HS-27A (cell line): Measurements from ENCODE around the gene HSD17B2.

ENCODE experiments used
- DNase-seq: peaks from one replicate; pipeline ENCODE4 v3.0.0-alpha.2; 2012; ENCODE audit warnings: low read depth, missing footprints

The HSD17B2 gene

GRCh38 chr16:82019535-82019934 is 15.5 kb upstream of the HSD17B2 start:
- no peak for DNase-seq

GRCh38 chr16:82020051-82020450 is 15.0 kb upstream of the HSD17B2 start:
- DNase-seq = no peak

GRCh38 chr16:82023206-82023605 is 11.8 kb upstream of the HSD17B2 start:
- no peak for DNase-seq

- no peak for DNase-seq
Observed at GRCh38 chr16:82024316-82024715, 10.7 kb upstream of the HSD17B2 start.

GRCh38 chr16:82024883-82025282 is 10.2 kb upstream of the HSD17B2 start:
- DNase-seq = no peak

- no peak for DNase-seq
Observed at GRCh38 chr16:82027629-82028064, 7.4 kb upstream of the HSD17B2 start.

GRCh38 chr16:82031116-82032084 is 3.7 kb upstream of the HSD17B2 start:
- DNase-seq = peak; percentile 60

- no peak for DNase-seq
Observed at GRCh38 chr16:82033006-82033405, 2.0 kb upstream of the HSD17B2 start.

- no peak for DNase-seq
Observed at GRCh38 chr16:82033683-82034300, 1.3 kb upstream of the HSD17B2 start.

- DNase-seq = no peak
Observed at GRCh38 chr16:82037251-82037650, 2.2 kb downstream of the HSD17B2 start.

- DNase-seq = no peak
Observed at GRCh38 chr16:82037666-82038065, 2.6 kb downstream of the HSD17B2 start.

GRCh38 chr16:82040296-82040695 is 5.2 kb downstream of the HSD17B2 start:
- DNase-seq = no peak

- no peak for DNase-seq
Observed at GRCh38 chr16:82041542-82041941, 6.5 kb downstream of the HSD17B2 start.

- no peak for DNase-seq
Observed at GRCh38 chr16:82042144-82042543, 7.1 kb downstream of the HSD17B2 start.

- no peak for DNase-seq
Observed at GRCh38 chr16:82042846-82043245, 7.8 kb downstream of the HSD17B2 start.

GRCh38 chr16:82043680-82044584 is 8.9 kb downstream of the HSD17B2 start:
- DNase-seq = no peak

- DNase-seq = no peak
Observed at GRCh38 chr16:82044585-82044911, 9.5 kb downstream of the HSD17B2 start.

- no peak for DNase-seq
Observed at GRCh38 chr16:82045465-82045864, 10.4 kb downstream of the HSD17B2 start.

GRCh38 chr16:82046541-82046940 is 11.5 kb downstream of the HSD17B2 start:
- no peak for DNase-seq

GRCh38 chr16:82046941-82047340 is 11.9 kb downstream of the HSD17B2 start:
- DNase-seq = no peak

GRCh38 chr16:82047374-82047773 is 12.3 kb downstream of the HSD17B2 start:
- no peak for DNase-seq

GRCh38 chr16:82047787-82048186 is 12.7 kb downstream of the HSD17B2 start:
- no peak for DNase-seq
